Urinary bladder (tissue), 4 donors: ENCODE data around the gene SRGAP1. TPM values are rescaled to one million over a fixed set of nuclear protein-coding genes. Genes with fewer than 3 reads are reported as not detected.

Source experiments
- DNase-seq: peaks from one replicate; pipeline ENCODE4 v3.0.0-alpha.2; 2015; ENCODE audit errors: extremely low spot score
- H3K27ac ChIP-seq: one replicate; pipeline ENCODE4 v1.5.1; 2013; ENCODE audit warnings: low read depth, mild to moderate bottlenecking, moderate library complexity
- H3K36me3 ChIP-seq: one replicate; pipeline ENCODE4 v1.6.1; 2013; ENCODE audit warnings: mild to moderate bottlenecking, moderate library complexity; ENCODE audit not compliant: insufficient read depth
- H3K4me1 ChIP-seq: one replicate; pipeline ENCODE4 v1.6.1; 2013; ENCODE audit warnings: mild to moderate bottlenecking, moderate library complexity; ENCODE audit not compliant: insufficient read depth
- H3K4me3 ChIP-seq: one replicate; pipeline ENCODE4 v1.5.1; 2013; ENCODE audit warnings: low read depth, low read length
- WGBS: extraction: QIAGEN DNeasy Blood & Tissue Kit; methylation state at CpG from one replicate; pipeline ENCODE4 v1.1.7; 2013; 5-methylcytosine and 5-hydroxymethylcytosine counted together
- polyA plus RNA-seq: library from polyadenylated mRNA; stranded (reverse); fragments of 200-250 nt; gene quantifications from one replicate; pipeline ENCODE4 v1.2.3, GENCODE V29; 2013
- total RNA-seq: library from RNA; depleted of rRNA; stranded (reverse); fragments of >200 nt; gene quantifications from one replicate; pipeline ENCODE4 v1.2.3, GENCODE V29; 2014
- donor health status: healthy with polysubstance abuse.
- donor health status: healthy.

SRGAP1 gene
- total and polyA plus RNA-seq, 2 donors: 1.9 to 18.0 TPM

DNA sequence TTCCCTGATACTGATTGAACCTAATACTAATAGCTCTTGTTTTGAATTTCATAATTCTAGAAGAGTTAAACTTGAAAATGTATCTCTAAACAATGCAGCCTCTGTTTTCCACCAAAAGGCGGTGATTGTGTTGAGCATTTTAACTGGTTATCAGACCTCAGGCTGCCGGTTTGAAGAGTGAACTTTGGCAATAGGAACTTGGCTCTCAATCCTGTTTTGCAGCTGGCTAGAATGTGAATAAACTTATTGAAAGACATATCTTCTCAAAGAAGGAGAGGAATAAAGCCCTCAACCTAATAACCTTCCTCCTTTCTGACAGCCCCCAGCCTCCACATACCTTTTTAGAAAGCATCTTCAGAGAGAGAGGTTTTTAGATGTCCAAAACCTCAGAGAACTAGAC lies 105.4 kb downstream of the SRGAP1 start:
- Histone ChIP-seq H3K4me3 (no peak overlapping the region), H3K36me3 (no peaks in the 10 kb centered on the region), H3K4me1 (no peaks in the 10 kb centered on the region), H3K27ac (no peak overlapping the region)
- DNase-seq: no peak
- WGBS: 36% methylated on average over 2 of the region's 2 CpGs

GRCh38 chr12:63952995-63953394 lies 108.5 kb downstream of the SRGAP1 start:
- 80% methylated on average over 1 of the region's 1 CpG for WGBS

GRCh38 chr12:63955831-63956666 lies 111.5 kb downstream of the SRGAP1 start:
- H3K4me1 ChIP-seq: no peaks in the 10 kb centered on the region
- H3K4me3 ChIP-seq: no peak overlapping the region
- H3K36me3 ChIP-seq: no peaks in the 10 kb centered on the region
- WGBS: 57% methylated on average over 9 of the region's 9 CpGs
- DNase-seq: no peak
- H3K27ac ChIP-seq: peak overlapping the region; percentile 16

More at GRCh38 chr12:63952995-63953394, 108.5 kb downstream of the SRGAP1 start:
- DNase-seq: no peak
- Histone ChIP-seq H3K36me3 (no peaks in the 10 kb centered on the region), H3K27ac (no peak overlapping the region), H3K4me3 (no peak overlapping the region), H3K4me1 (no peaks in the 10 kb centered on the region)

- Histone ChIP-seq H3K36me3 (no peaks in the 10 kb centered on the region), H3K4me3 (no peak overlapping the region), H3K4me1 (no peaks in the 10 kb centered on the region), H3K27ac (no peak overlapping the region)
- DNase-seq: no peak
- 92% methylated on average over 5 of the region's 5 CpGs for WGBS
Measured at GRCh38 chr12:63957496-63957895, 113.0 kb downstream of the SRGAP1 start.

DNA sequence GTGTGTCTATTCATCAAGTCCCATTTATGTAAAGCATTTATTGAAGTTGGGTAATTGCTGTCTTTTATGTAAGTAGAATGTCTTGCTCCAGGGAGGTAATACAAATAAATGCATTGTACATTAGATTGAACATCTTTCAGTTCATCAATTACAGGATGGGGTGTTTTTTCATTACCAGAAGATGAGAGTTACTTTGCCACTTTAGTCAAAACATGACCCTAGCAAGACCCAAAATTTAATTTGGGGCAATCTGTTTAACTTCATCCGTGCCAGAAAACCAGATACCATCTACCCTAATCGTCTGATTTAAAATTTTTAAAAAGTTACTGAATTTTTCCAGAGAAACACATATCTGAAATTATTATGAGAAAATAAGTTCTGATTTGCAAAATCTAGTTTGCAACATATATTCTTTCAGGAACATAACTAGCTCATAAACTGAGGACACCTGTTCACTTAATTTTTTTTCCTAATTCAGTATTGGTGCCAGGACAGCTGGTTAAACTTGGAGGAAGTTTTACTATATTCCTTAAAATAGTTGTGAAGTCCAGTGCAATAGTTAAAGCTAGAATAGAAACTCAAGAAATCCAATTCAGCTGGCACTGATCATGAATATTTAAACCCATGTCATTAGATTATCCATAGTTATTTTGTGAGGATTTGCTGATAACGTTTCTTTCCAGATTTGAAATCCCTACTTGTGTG lies 114.5 kb downstream of the SRGAP1 start:
- Histone ChIP-seq H3K36me3 (no peaks in the 10 kb centered on the region), H3K4me1 (no peaks in the 10 kb centered on the region), H3K4me3 (no peak overlapping the region), H3K27ac (no peak overlapping the region)
- 73% methylated on average over 3 of the region's 3 CpGs for WGBS
- no peak for DNase-seq

- no peaks in the 10 kb centered on the region for H3K36me3 ChIP-seq
- no peak overlapping the region for H3K27ac ChIP-seq
- no peak for DNase-seq
- WGBS: 97% methylated on average over 5 of the region's 5 CpGs
- H3K4me3 ChIP-seq: no peak overlapping the region
- H3K4me1 ChIP-seq: no peaks in the 10 kb centered on the region
Measured at GRCh38 chr12:63961048-63961447, 116.5 kb downstream of the SRGAP1 start.

DNA sequence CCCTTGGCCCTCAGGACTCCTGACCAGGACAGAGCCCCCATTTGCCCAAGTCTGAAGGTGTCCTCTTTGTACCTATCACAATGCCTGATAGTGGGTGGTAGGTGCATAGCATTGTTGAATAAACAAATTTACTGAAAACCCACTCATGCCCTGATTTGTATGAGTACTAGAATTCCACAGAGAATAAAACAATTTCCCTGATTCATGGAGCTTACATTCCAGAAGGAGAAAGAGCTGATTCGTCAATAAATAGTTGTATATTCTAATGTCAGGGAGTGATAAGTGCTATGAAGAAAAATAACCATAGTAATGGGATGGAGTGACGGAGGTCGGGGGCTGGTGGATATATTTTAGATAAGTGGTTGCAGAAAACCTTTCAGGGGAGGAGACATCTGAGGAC lies 117.0 kb downstream of the SRGAP1 start:
- Histone ChIP-seq H3K4me1 (no peaks in the 10 kb centered on the region), H3K4me3 (no peak overlapping the region), H3K27ac (no peak overlapping the region), H3K36me3 (no peaks in the 10 kb centered on the region)
- 89% methylated on average over 3 of the region's 3 CpGs for whole genome bisulfite sequencing
- no peak for DNase-seq

DNA sequence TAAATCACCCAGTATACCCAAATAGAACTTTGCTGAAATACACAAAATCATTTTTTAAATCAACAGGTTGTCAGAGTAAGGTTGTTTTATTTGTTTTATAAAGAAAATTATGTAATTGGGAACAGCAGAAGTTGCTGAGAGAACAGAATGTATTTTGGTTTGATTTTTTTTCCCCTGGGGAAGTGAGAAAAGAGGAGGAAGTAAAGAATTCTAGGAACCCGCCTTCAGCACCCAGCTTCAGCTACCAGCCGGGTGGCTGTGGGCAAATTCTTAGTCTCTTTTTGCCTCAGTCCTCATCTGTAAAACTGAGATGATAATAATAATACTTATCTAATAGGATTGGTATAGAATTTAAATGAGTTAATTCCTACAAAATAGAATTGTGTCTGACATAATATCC lies 119.4 kb downstream of the SRGAP1 start:
- Histone ChIP-seq H3K27ac (no peak overlapping the region), H3K4me3 (no peak overlapping the region), H3K36me3 (no peaks in the 10 kb centered on the region), H3K4me1 (no peaks in the 10 kb centered on the region)
- WGBS: 88% methylated on average over 2 of the region's 2 CpGs
- no peak for DNase-seq

GRCh38 chr12:63964301-63964700 lies 119.8 kb downstream of the SRGAP1 start:
- DNase-seq: no peak
- Histone ChIP-seq H3K27ac (no peak overlapping the region), H3K4me3 (no peak overlapping the region), H3K4me1 (no peaks in the 10 kb centered on the region), H3K36me3 (no peaks in the 10 kb centered on the region)
- WGBS: 97% methylated on average over 1 of the region's 1 CpG

DNA sequence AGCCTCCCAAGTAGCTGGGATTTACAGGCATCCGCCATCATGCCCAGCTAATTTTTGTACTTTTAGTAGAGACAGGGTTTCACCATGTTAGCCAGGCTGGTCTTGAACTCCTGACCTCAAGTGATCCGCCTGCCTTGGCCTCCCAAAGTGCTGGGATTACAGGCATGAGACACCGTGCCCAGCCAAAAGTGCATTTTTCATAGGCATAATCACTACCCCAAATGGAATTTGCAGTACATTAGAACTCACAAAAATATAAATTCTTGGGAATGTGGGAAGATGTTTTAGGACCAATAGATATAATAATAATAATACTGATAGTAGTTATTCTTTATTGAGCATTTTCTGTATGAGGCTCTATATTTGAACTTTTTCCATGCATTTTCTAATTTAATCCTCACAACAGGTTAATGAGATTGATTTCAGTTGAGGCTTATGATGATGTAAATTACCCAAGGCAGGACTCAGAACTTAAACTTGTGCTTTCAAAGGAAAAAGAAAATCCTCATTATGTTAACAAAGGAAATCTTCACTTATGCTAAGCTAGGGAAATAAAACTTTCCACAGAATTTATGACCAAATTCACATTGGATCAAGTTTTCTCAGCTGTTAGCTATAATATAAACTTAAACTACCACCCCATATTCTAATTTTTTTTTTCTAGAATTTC lies 121.6 kb downstream of the SRGAP1 start:
- WGBS: 82% methylated on average over 3 of the region's 3 CpGs
- DNase-seq: no peak

DNA sequence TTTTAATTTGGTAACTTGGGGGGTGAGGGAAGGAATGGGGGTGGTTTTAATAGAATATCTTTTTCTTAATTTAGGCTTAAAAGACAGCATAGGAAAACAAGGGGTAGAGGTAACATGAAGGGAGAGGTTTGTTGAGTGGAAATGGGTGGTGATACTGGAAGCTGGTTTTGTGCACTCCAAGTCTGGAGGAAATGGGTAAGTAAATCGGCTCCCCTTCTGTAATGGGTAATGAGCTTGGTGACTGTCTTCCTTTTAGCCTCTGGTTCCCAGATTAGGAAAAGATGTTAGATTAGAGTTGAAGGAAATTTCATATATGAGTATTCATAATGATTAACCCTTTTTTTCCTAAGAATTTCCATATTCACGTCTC lies 122.1 kb downstream of the SRGAP1 start:
- no peaks in the 10 kb centered on the region for H3K4me1 ChIP-seq
- WGBS: 95% methylated on average over 2 of the region's 2 CpGs
- H3K4me3 ChIP-seq: no peak overlapping the region
- no peaks in the 10 kb centered on the region for H3K36me3 ChIP-seq
- H3K27ac ChIP-seq: no peak overlapping the region
- DNase-seq: no peak

More for the DNA sequence above, 121.6 kb downstream of the SRGAP1 start:
- Histone ChIP-seq H3K36me3 (no peaks in the 10 kb centered on the region), H3K4me3 (no peak overlapping the region), H3K27ac (no peak overlapping the region), H3K4me1 (no peaks in the 10 kb centered on the region)

- no peaks in the 10 kb centered on the region for H3K4me1 ChIP-seq
- 78% methylated on average over 5 of the region's 5 CpGs for WGBS
- H3K36me3 ChIP-seq: no peaks in the 10 kb centered on the region
- H3K27ac ChIP-seq: no peak overlapping the region
- no peak for DNase-seq
- H3K4me3 ChIP-seq: no peak overlapping the region
Measured at GRCh38 chr12:63967358-63968145, 123.1 kb downstream of the SRGAP1 start.

- WGBS: 95% methylated on average over 6 of the region's 6 CpGs
- DNase-seq: no peak
- Histone ChIP-seq H3K36me3 (no peaks in the 10 kb centered on the region), H3K27ac (no peak overlapping the region), H3K4me1 (no peaks in the 10 kb centered on the region), H3K4me3 (no peak overlapping the region)
Measured at GRCh38 chr12:63968673-63969072, 124.2 kb downstream of the SRGAP1 start.
